BE2C (cell line): Measurements from ENCODE around the gene ZNF778.

Experiments used
- DNase-seq: peaks from one replicate; pipeline ENCODE4 v3.0.0-alpha.2; 2020
- H3K27me3 ChIP-seq: fragments of 250-450 bp; sonication (Bioruptor Pico); 2 replicates; pipeline ENCODE4 v1.5.1; 2020; ENCODE audit warnings: mild to moderate bottlenecking
- H3K36me3 ChIP-seq: fragments of 250-450 bp; sonication (Bioruptor Pico); 2 replicates; pipeline ENCODE4 v1.5.1; 2020; ENCODE audit warnings: mild to moderate bottlenecking
- H3K4me1 ChIP-seq: fragments of 250-450 bp; sonication (Bioruptor Pico); 2 replicates; pipeline ENCODE4 v1.5.1; 2020
- H3K4me3 ChIP-seq: 2 replicates; pipeline ENCODE4 v1.5.1; 2011; ENCODE audit warnings: low read depth, low read length
- H3K9me3 ChIP-seq: fragments of 250-450 bp; sonication (Bioruptor Pico); 2 replicates; pipeline ENCODE4 v1.5.1; 2020
- TF ChIP-seq, protein P1 (sequence below): IDR thresholded peaks from 2 replicates; pipeline ENCODE4 v1.5.1; 2012; ENCODE audit warnings: mild to moderate bottlenecking, low read depth, low read length

Gene ZNF778

DNA sequence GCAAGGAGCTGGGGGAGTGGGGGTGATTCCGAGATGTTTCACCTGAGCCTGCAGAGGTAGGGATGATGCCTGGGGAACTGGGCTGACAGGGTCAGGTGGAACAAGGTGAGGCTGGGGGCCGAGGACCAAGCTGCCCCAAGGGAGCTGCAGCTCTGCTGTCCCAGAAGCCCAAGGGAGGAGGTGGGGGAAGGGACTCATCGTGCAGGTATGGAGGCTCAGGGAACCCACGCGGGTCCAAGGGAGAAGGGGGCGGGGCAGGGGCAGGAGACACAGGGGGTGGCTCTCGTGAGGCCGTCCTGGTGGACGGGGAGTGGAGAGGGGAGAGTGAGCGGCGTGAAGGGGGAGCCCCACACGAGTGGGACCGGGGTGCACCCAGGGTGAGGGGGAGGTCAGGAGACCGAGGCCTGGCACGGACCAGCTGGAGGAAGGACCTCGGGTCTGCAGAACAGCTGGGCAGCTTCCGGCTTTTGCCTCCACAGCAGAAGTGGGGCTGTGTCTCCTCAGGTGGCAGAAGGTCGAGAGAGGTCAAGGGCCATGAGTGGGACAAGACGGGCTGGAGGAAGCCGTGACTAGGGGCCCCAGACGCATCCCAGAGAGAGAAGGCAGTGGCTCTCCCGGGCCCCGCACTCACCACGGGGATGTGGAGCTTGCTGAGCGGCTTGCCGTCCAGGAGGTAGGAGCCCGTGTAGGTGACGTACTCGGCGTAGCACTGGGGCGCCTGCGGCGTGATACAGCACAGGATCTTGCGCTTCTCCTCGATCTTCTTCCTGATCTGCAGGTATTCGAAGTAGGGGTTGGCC is 61.1 kb downstream of the ZNF778 start:
- Histone ChIP-seq H3K36me3 (peaks cover 84% of the 10 kb centered on the region), H3K27me3 (no peaks in the 10 kb centered on the region), H3K4me1 (no peaks in the 10 kb centered on the region), H3K4me3 (no peak overlapping the region), H3K9me3 (no peaks in the 10 kb centered on the region)
- DNase-seq = no peak
- TF ChIP-seq, protein P1, sequence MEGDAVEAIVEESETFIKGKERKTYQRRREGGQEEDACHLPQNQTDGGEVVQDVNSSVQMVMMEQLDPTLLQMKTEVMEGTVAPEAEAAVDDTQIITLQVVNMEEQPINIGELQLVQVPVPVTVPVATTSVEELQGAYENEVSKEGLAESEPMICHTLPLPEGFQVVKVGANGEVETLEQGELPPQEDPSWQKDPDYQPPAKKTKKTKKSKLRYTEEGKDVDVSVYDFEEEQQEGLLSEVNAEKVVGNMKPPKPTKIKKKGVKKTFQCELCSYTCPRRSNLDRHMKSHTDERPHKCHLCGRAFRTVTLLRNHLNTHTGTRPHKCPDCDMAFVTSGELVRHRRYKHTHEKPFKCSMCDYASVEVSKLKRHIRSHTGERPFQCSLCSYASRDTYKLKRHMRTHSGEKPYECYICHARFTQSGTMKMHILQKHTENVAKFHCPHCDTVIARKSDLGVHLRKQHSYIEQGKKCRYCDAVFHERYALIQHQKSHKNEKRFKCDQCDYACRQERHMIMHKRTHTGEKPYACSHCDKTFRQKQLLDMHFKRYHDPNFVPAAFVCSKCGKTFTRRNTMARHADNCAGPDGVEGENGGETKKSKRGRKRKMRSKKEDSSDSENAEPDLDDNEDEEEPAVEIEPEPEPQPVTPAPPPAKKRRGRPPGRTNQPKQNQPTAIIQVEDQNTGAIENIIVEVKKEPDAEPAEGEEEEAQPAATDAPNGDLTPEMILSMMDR = no peak

DNA sequence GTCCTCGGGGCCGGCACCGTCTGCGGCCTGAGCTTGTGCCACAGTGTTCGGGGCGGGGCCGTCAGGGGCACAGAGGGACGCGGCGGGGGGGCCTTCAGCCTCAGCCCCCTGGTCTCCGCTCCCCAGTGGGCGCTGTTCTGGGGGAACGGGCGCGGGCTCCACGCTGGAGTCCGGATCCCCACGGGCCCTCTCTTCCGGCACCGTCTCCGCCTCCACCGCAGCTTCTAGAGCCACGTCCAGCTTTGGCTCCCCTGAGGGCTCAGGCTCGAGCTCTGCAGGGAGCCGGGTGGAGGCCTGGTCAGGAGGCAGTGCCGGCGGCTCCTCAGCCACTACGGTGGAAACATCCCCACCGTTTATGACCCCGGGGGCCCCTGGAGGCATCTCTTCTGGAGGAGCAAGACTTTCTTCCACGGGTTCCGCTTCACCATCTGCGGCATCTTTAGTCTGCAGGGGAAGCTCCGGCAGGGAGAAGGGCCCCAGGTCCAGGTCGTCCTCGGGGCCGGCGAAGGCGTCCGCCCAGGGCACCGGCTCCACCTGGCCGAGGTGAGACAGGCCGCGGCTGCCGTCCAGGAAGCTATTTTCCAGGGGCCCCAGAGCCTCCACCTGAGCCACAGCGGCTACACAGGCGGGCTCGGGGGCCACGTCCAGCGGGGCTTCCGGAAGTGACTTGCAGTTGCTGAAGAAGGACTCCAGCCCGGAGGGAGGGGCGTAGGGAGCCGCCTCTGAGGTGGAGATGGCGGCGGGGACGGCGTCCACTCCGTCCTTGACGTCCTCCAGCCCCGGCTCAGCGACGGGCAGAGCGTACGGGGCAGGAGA is 62.4 kb downstream of the ZNF778 start:
- peaks cover 83% of the 10 kb centered on the region for H3K36me3 ChIP-seq
- no peaks in the 10 kb centered on the region for H3K9me3 ChIP-seq
- H3K27me3 ChIP-seq = no peaks in the 10 kb centered on the region
- H3K4me3 ChIP-seq = no peak overlapping the region
- TF ChIP-seq, protein P1 = no peak
- H3K4me1 ChIP-seq = no peaks in the 10 kb centered on the region
- DNase-seq = no peak

DNA sequence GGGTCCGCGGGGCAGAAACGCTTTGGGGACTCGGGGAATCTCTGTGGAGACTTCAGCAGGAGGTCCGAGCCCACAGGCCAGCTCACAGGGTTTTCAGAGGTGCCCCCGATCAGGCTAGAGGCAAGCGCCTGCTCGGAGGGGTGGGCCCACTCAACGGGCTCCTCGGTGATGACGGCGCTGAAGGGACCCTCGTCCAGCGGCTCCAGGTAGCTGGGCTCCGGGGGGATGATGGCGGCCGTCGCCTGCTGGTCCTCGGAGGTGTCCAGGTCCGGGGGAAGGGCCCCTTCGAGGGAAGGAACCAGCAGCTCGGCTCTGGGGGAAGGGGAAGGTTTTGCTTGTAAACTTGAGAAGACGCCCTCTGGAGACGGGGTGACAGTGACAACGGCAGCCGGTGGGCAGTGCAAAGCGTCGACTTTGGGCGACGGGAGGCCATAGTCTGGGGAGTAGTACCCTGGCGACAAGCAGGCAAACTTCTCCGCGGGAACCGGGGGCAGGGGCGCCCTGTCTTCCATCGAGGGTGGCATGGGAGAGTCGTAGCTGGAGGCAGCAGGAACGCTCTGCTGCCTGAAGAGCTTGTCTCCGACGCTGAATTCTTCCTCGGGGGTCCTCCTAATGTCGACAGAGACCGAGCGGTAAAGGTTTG is 63.2 kb downstream of the ZNF778 start:
- TF ChIP-seq, protein P1 = no peak
- Histone ChIP-seq H3K36me3 (peaks cover 83% of the 10 kb centered on the region), H3K4me3 (no peak overlapping the region), H3K27me3 (no peaks in the 10 kb centered on the region), H3K4me1 (no peaks in the 10 kb centered on the region), H3K9me3 (no peaks in the 10 kb centered on the region)
- no peak for DNase-seq

DNA sequence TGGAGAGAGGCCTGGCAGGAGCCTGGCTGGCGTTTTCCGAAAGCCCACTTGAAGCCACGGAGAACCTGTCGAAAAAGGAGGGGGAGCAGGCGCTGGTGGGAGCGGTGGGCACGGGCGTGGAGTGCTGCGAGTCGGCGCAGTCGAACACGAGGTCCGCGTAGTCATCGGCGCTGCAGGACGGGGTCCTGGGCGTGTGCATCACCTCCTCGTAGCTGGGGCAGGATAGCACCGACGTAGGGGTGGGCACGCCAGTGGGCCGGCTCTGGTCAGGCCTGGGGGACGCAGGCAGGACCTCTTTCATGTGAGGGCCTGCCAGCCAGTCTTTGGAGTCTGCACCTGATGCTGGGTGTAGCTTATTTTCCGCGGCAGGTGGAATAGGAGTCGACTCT is 63.7 kb downstream of the ZNF778 start:
- H3K4me3 ChIP-seq = no peak overlapping the region
- H3K9me3 ChIP-seq = no peaks in the 10 kb centered on the region
- H3K4me1 ChIP-seq = no peaks in the 10 kb centered on the region
- H3K36me3 ChIP-seq = peaks cover 84% of the 10 kb centered on the region
- H3K27me3 ChIP-seq = no peaks in the 10 kb centered on the region
- no peak for DNase-seq
- TF ChIP-seq, protein P1 = no peak

DNA sequence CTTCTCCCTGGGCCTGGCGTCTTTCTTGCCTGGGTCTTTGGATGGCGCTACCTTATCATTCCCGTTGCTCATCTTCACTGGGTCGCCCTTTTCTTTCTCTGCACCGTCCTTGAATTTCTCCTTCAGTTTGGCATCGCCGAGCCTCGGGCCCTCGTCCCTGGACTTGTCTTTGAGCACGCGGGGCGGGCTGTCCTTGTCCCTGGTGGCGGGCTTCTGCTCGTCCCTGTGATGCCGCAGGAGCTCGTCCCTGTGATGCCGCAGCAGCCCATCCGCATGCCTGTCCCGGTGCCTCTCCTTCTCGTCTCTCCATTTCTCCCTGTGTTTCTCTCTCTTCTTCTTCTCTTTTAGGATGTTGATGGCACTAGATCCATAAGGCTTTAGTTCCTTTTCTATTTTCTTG is 64.3 kb downstream of the ZNF778 start:
- TF ChIP-seq, protein P1 = no peak
- H3K4me1 ChIP-seq = no peaks in the 10 kb centered on the region
- no peak for DNase-seq
- peaks cover 84% of the 10 kb centered on the region for H3K36me3 ChIP-seq
- H3K4me3 ChIP-seq = no peak overlapping the region
- H3K9me3 ChIP-seq = no peaks in the 10 kb centered on the region
- H3K27me3 ChIP-seq = no peaks in the 10 kb centered on the region
